K562 (cell line): ENCODE data around the gene USP15. TPM values are rescaled to one million over a fixed set of nuclear protein-coding genes. Genes with fewer than 3 reads are reported as not detected.

Experiments used
- ASH1L ChIP-seq: fragments of 450-650 bp; IDR thresholded peaks from 2 replicates; pipeline ENCODE4 v1.6.1; 2018; ENCODE audit warnings: borderline replicate concordance, mild to moderate bottlenecking, low read depth; ENCODE audit not compliant: partially characterized antibody
- CC2D1A ChIP-seq: fragments of 450-650 bp; IDR thresholded peaks from 2 replicates; pipeline ENCODE4 v1.6.1; 2017; ENCODE audit warnings: mild to moderate bottlenecking
- CHD7 ChIP-seq: fragments of 200-600 bp; sonication (generic); IDR thresholded peaks from one replicate; pipeline ENCODE4 v1.6.1; 2012; ENCODE audit warnings: mild to moderate bottlenecking, low read depth, low read length, inconsistent platforms
- NCOA4 ChIP-seq: fragments of 450-650 bp; IDR thresholded peaks from 2 replicates; pipeline ENCODE4 v1.6.1; 2018; ENCODE audit warnings: mild to moderate bottlenecking; ENCODE audit not compliant: partially characterized antibody
- PRMT5 ChIP-seq: sonication (generic); formaldehyde crosslinking; IDR thresholded peaks from 2 replicates; pipeline ENCODE4 v1.5.0; 2020; ENCODE audit warnings: missing genetic modification reagents
- RERE ChIP-seq: sonication (generic); formaldehyde crosslinking; IDR thresholded peaks from 2 replicates; pipeline ENCODE4 v1.8.0; 2023; ENCODE audit warnings: missing genetic modification reagents, mild to moderate bottlenecking, borderline replicate concordance
- SIN3B ChIP-seq: fragments of 450-650 bp; IDR thresholded peaks from 2 replicates; pipeline ENCODE4 v1.6.1; 2017; ENCODE audit warnings: low read depth, mild to moderate bottlenecking, moderate library complexity
- SIRT6 ChIP-seq: IDR thresholded peaks from one replicate; pipeline ENCODE4 v1.6.1; 2012; ENCODE audit warnings: low read depth, mild to moderate bottlenecking, control low read depth, inconsistent platforms, low read length, moderate library complexity
- ZFP30 ChIP-seq: fragments of 250-450 bp; sonication (Bioruptor Pico); IDR thresholded peaks from 2 replicates; pipeline ENCODE4 v1.8.0; 2022; ENCODE audit warnings: moderate library complexity, mild to moderate bottlenecking, inconsistent platforms, borderline replicate concordance
- ZFP36 ChIP-seq: fragments of 150-350 bp; IDR thresholded peaks from 2 replicates; pipeline ENCODE4 v1.6.1; 2018; ENCODE audit warnings: low read length, low read depth; ENCODE audit not compliant: partially characterized antibody
- ZNF184 ChIP-seq: sonication (generic); formaldehyde crosslinking; IDR thresholded peaks from 2 replicates; pipeline ENCODE4 v1.5.0; 2020; ENCODE audit warnings: missing genetic modification reagents
- ZNF57 ChIP-seq: fragments of 450-650 bp; formaldehyde crosslinking; IDR thresholded peaks from 2 replicates; pipeline ENCODE4 v1.4.0; 2020; ENCODE audit warnings: mild to moderate bottlenecking, moderate library complexity
- polyA plus RNA-seq, 8 experiments: library from polyadenylated mRNA; depleted of rRNA in 4 of 8; stranded (reverse) in 5 of 8; unstranded in 3 of 8; fragments of >200 nt; fragmentation: Nextera tagmentation in 2 of 8; fragmentation: Illumina TruSeq in 1 of 8; extraction: Ambion mirVana in 2 of 8; extraction: Trizol in 1 of 8; gene quantifications; 2 replicates each; pipeline versions ENCODE4 v1.2.1 to v1.2.3, GENCODE V29; 2011 to 2014; ENCODE audit warnings: inconsistent platforms in 1 of 8, missing spikeins in 1 of 8
- total RNA-seq, 7 experiments: library from RNA; depleted of rRNA in 6 of 7; stranded (reverse); fragments of >200 nt in 6 of 7; fragmentation: Illumina TruSeq in 2 of 7; extraction: Trizol in 2 of 7; gene quantifications; 2 replicates each; pipeline versions ENCODE4 v1.2.1 to v1.2.3, GENCODE V29; 2011 to 2021; ENCODE audit warnings: low replicate concordance in 1 of 7

USP15 gene
- total and polyA plus RNA-seq, 9 of the 15 experiments (the other 6 are each of a cell fraction or from before 2014, with no cell fraction given) = 140 to 272 (median 182) TPM

- TF ChIP-seq RERE (CRISPR knock-in tag) (no peak), NCOA4 (no peak), ZNF57 (CRISPR knock-in tag) (no peak), SIRT6 (no peak), ASH1L (no peak), CHD7 (no peak), ZFP30 (CRISPR knock-in tag) (no peak), ZFP36 (no peak), SIN3B (no peak), CC2D1A (no peak), PRMT5 (CRISPR knock-in tag) (no peak), ZNF184 (CRISPR knock-in tag) (no peak)
These were observed 111.5 kb downstream of the USP15 start (continued) for GRCh38 chr12:62371661-62372060.
